K562 (cell line): ENCODE results near the gene PNPLA1. TPM values are rescaled to one million over a fixed set of nuclear protein-coding genes. Genes with fewer than 3 reads are reported as not detected.

Source experiments
- ATAC-seq: fragments of 200-7000 bp; cut with Tn5 transposase; 3 replicates; pipeline ENCODE4 v1.9.1; 2020; ENCODE audit warnings: moderate library complexity
- BruUV-seq: library from RNA; stranded (reverse); fragments of 400-500 nt; replicated peaks from 2 replicates; lab custom pipeline; 2021; lab: Mats Ljungman, UMichigan
- CTCF ChIA-PET: fragments of 300-600 bp; formaldehyde crosslinking; extraction: SDS; loops from one replicate; lab custom pipeline; 2021; ENCODE audit warnings: low intra/inter-chr PET ratio; lab: Yijun Ruan, JAX
- POLR2A ChIA-PET: fragments of 300-600, 350-650 bp; sonication (Branson Sonifier 250); formaldehyde crosslinking; extraction: SDS; loops from one replicate; lab custom pipeline; 2021; ENCODE audit warnings: antibody characterized with exemption, inconsistent platforms; lab: Yijun Ruan, JAX
- DNase-seq, 4 experiments: peaks; one replicate each; pipeline versions ENCODE4 v3.0.0 to v3.0.0-alpha.2; 2011 to 2018; ENCODE audit warnings: low spot score in 3 of 4, mixed read lengths in 3 of 4; ENCODE audit errors: extremely low read depth in 1 of 4
- FAIRE-seq: peaks from 2 replicates; lab custom pipeline; 2011; peaks lifted over from hg19 to GRCh38; lab: Jason Lieb, UNC
- H2AFZ ChIP-seq: 2 replicates; pipeline ENCODE4 v1.6.0; 2011; ENCODE audit warnings: low read depth, low read length, control low read depth, inconsistent platforms
- H3K27ac ChIP-seq: fragments of 200-600 bp; 3 replicates; pipeline ENCODE4 v1.8.0; 2011; ENCODE audit warnings: low read depth, mild to moderate bottlenecking, control low read depth, inconsistent platforms, low read length, moderate library complexity, mixed read lengths; ENCODE audit errors: extremely low read depth
- H3K27me3 ChIP-seq, 2 experiments: fragments of 300-600 bp in 1 of 2; 2 replicates in 1 of 2; 3 replicates in 1 of 2; pipeline versions ENCODE4 v1.6.0 to v1.8.0; 2011; ENCODE audit warnings: inconsistent platforms in 2 of 2, low read length in 2 of 2, mild to moderate bottlenecking in 1 of 2, mixed read lengths in 1 of 2, moderate library complexity in 1 of 2; ENCODE audit not compliant: control insufficient read depth in 2 of 2, insufficient read depth in 2 of 2
- H3K36me3 ChIP-seq: fragments of 300-600 bp; 3 replicates; pipeline ENCODE4 v1.8.0; 2011; ENCODE audit warnings: mild to moderate bottlenecking, low read length, inconsistent platforms; ENCODE audit not compliant: control insufficient read depth, insufficient read depth
- H3K4me1 ChIP-seq, 2 experiments: fragments of 200-600 bp in 1 of 2; replicated peaks in 1 of 2; 2 replicates in 1 of 2; 3 replicates in 1 of 2; pipeline versions ENCODE4 v1.5.1 to v1.8.0; 2011; ENCODE audit warnings: inconsistent platforms in 2 of 2, low read length in 2 of 2, mild to moderate bottlenecking in 1 of 2, mixed read lengths in 1 of 2, moderate library complexity in 1 of 2; ENCODE audit not compliant: control insufficient read depth in 2 of 2, insufficient read depth in 2 of 2
- H3K4me2 ChIP-seq: 2 replicates; pipeline ENCODE4 v1.6.1; 2011; ENCODE audit warnings: low read length, control low read depth, inconsistent platforms, mixed read lengths; ENCODE audit not compliant: insufficient read depth
- H3K4me3 ChIP-seq: fragments of 200-600 bp; sonication (generic), shearing (Covaris generic); 2 replicates; pipeline ENCODE4 v1.5.1; 2016; ENCODE audit warnings: control low read depth, inconsistent platforms
- H3K79me2 ChIP-seq: fragments of 200-600 bp; 3 replicates; pipeline ENCODE4 v1.8.0; 2011; ENCODE audit warnings: low read length, inconsistent platforms; ENCODE audit not compliant: control insufficient read depth, insufficient read depth
- H3K9ac ChIP-seq, 2 experiments: 2 replicates each; pipeline versions ENCODE4 v1.6.0 to v1.6.1; 2011; ENCODE audit warnings: low read depth in 2 of 2, low read length in 2 of 2, control low read depth in 1 of 2, inconsistent platforms in 1 of 2, mild to moderate bottlenecking in 1 of 2, mixed read lengths in 1 of 2; ENCODE audit not compliant: insufficient read depth in 1 of 2
- H3K9me1 ChIP-seq: one replicate; pipeline ENCODE4 v1.6.0; 2011; ENCODE audit warnings: inconsistent platforms, mild to moderate bottlenecking, low read length, moderate library complexity; ENCODE audit not compliant: control insufficient read depth, insufficient read depth
- H3K9me3 ChIP-seq: replicated peaks from 2 replicates; pipeline ENCODE4 v1.5.1; 2011; ENCODE audit warnings: low read depth, low read length, inconsistent platforms; ENCODE audit not compliant: control insufficient read depth, insufficient read depth
- H4K20me1 ChIP-seq: replicated peaks from 2 replicates; pipeline ENCODE4 v1.6.1; 2011; ENCODE audit warnings: low read length, inconsistent platforms, mixed read lengths; ENCODE audit not compliant: control insufficient read depth, insufficient read depth
- WGBS: fragments of 100-300 bp; shearing (Covaris generic); methylation state at CpG from one replicate; pipeline ENCODE4 v1.1.6; 2016; ENCODE audit warnings: low coverage, mixed read lengths; ENCODE audit not compliant: insufficient coverage; ENCODE audit errors: missing lambda C conversion rate; 5-methylcytosine and 5-hydroxymethylcytosine counted together
- in situ Hi-C: fragments of 300-500 bp; cut with MboI; formaldehyde crosslinking; loops from 4 replicates; pipeline ENCODE4 v1.15.0; 2018; ENCODE audit warnings: inconsistent platforms, mixed read lengths
- intact Hi-C: fragments of 100-400 bp; cut with micrococcal nuclease; formaldehyde crosslinking; loops from 2 replicates; pipeline ENCODE4 v1.14.2; 2022
- polyA plus RNA-seq, 8 experiments: library from polyadenylated mRNA; depleted of rRNA in 4 of 8; stranded (reverse) in 5 of 8; unstranded in 3 of 8; fragments of >200 nt; fragmentation: Nextera tagmentation in 2 of 8; fragmentation: Illumina TruSeq in 1 of 8; extraction: Ambion mirVana in 2 of 8; extraction: Trizol in 1 of 8; gene quantifications; 2 replicates each; pipeline versions ENCODE4 v1.2.1 to v1.2.3, GENCODE V29; 2011 to 2014; ENCODE audit warnings: inconsistent platforms in 1 of 8, missing spikeins in 1 of 8
- total RNA-seq, 7 experiments: library from RNA; depleted of rRNA in 6 of 7; stranded (reverse); fragments of >200 nt in 6 of 7; fragmentation: Illumina TruSeq in 2 of 7; extraction: Trizol in 2 of 7; gene quantifications; 2 replicates each; pipeline versions ENCODE4 v1.2.1 to v1.2.3, GENCODE V29; 2011 to 2021; ENCODE audit warnings: low replicate concordance in 1 of 7
- TF ChIP-seq, protein P1 (sequence below): sonication (generic); formaldehyde crosslinking; IDR thresholded peaks from 2 replicates; pipeline ENCODE4 v1.5.0; 2020; ENCODE audit warnings: missing genetic modification reagents

PNPLA1 gene
- total and polyA plus RNA-seq, 9 of the 15 experiments (the other 6 are each of a cell fraction or from before 2014, with no cell fraction given), result 0.04 to 0.27 (median 0.13) TPM; not detected in 2

DNA sequence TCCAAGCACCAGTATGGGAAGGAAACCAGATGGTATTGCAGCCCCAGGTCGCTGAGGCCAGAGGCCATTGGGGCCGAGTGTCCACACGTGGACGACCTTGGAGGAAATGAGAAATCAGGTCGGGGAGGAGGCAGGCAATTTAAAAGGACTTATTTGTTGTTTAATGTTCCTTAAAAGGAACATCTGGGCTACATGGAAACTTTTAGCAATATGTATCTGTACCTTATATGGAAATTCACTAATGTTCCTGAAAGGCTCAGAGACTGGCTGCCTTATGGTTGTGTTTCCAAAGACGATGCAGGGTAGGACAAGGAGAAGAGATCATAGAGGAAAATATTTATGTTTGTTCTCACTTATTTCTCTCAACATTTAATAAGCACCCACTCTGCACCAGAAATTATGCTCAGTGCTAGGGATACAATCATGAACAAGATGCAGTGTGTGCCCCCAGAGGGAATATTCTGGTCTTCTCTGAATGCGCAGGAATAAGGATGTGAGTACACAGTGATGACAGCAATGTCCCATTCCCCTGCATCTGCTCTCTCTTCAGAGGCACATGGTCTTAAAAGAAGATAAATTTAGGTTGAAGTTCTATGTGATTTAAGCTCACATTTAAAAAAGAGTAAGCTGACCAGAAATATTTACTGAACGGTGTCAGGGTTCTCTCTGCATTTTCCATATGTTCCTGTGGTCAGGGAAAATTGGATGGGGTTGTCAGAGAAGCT is 63.5 kb downstream of the PNPLA1 start:
- Histone ChIP-seq H4K20me1 (peaks cover 13% of the 10 kb centered on the region; the same call in 1 of the 2 replicates), H3K4me3 (no peak overlapping the region), H3K79me2 (no peaks in the 10 kb centered on the region), H3K27me3 (peaks cover 67 to 81% of the 10 kb centered on the region in 2 experiments), H3K9ac (no peak overlapping the region), H3K4me2 (no peak overlapping the region), H3K27ac (no peak overlapping the region), H3K36me3 (no peaks in the 10 kb centered on the region), H3K9me1 (no peaks in the 10 kb centered on the region), H2AFZ (no peak overlapping the region), H3K4me1 (peaks cover 0 to 8% of the 10 kb centered on the region in 2 experiments; a peak in 4 of 5 replicates), H3K9me3 (no peaks in the 10 kb centered on the region)
- BruUV-seq, result no TSS peak
- in situ Hi-C loops, result no loop called here
- intact Hi-C loops, result no loop called here
- FAIRE-seq (no peak), ATAC-seq (no peak), DNase-seq (no peak)
- TF ChIP-seq, protein P1, sequence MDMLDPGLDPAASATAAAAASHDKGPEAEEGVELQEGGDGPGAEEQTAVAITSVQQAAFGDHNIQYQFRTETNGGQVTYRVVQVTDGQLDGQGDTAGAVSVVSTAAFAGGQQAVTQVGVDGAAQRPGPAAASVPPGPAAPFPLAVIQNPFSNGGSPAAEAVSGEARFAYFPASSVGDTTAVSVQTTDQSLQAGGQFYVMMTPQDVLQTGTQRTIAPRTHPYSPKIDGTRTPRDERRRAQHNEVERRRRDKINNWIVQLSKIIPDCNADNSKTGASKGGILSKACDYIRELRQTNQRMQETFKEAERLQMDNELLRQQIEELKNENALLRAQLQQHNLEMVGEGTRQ (CRISPR knock-in tag), result no peak
- ChIA-PET CTCF (no interaction called here), POLR2A (interaction anchor here (0.9 to 1.2 kb wide), 3 partner anchors 7 to 16 kb away, joined by 3 to 4 read pairs (median 3); no protein-coding TSS in a partner anchor)
- WGBS, result 10% methylated on average over 8 of the region's 8 CpGs
